ENCODE data around the gene NFIC.
"Not testable (repeated sequence)": the region's sequence is repeated elsewhere in the genome, so short reads cannot be mapped to it uniquely, and the experiment has no call there.

Gene NFIC

DNA sequence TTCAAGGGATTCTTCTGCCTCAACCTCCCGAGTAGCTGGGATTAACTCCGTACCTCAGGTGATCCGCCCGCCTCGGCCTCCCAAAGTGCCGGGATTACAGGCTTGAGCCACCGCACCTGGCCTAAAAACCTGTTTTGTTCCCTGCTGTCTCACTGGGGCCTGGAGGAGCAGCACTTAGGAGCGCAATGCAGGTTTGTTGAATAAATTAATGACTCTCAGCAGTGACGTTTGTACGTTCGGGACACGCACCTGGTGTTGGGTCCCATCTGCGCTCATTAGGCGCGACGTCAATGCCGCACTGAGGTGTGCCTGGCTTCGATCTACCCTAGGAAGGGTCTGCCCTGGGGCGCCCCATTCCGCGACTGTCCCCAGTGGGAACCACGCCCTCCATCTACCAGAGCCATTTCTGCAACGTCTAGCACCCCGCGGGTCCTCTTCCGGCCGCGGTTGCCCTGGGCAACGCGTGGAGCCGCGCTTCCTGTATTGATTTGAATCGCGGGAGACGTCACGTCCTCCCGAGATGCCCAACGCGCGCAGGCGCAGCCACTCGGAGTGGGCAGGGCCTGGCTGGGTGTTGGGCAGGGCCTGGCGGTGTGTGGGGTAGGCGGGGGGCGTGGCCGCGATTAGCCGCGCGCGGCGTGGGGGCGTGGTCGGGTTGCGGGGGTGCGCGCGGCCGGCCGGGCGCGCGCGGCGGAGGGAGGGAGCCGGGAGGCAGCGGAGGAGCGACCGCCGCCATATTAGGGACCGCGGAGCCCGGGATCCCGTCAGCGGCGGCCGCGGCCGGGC, 139.4 kb downstream of the NFIC start, which contains the start of gene FZR1:
TSS of gene FZR1 (plus strand) at position 714 of the 786 bp plus-strand sequence. CDS start 16,679 bp downstream, outside the sequence.
- Histone ChIP-seq H3K9me3 (ENCODE audit: insufficient read depth, low read length, severe bottlenecking) (no peaks in the 10 kb centered on the region), H3K4me1 (ENCODE audit: insufficient read depth, low read length) (peaks cover 48% of the 10 kb centered on the region), H3K9ac (ENCODE audit: low read depth, low read length) (peak within 1 kb of the TSS; percentile 94), H3K36me3 (ENCODE audit: insufficient read depth, low read length) (peaks cover 31% of the 10 kb centered on the region), H3K27ac (ENCODE audit: low read length) (peak within 1 kb of the TSS; percentile 98), H4K20me1 (ENCODE audit: insufficient read depth, low read length) (peaks cover 35% of the 10 kb centered on the region), H3K79me2 (ENCODE audit: insufficient read depth, low read length) (peaks cover 51% of the 10 kb centered on the region), H3K4me2 (ENCODE audit: insufficient read depth, low read length) (peak within 1 kb of the TSS; percentile 90), H3K4me3 (ENCODE audit: low read depth in 1 of 2, low read length in 2 of 2) (peak within 1 kb of the TSS; percentile 81 to 95), H2AFZ (ENCODE audit: low read depth, low read length) (peak within 1 kb of the TSS; percentile 95), H3K27me3 (ENCODE audit: insufficient read depth, low read length, poor library complexity) (no peaks in the 10 kb centered on the region)
- DNase-seq (peak; percentile 100), ATAC-seq (ENCODE audit: insufficient read depth, low read depth) (peak; percentile 90)
- TF ChIP-seq, protein P1, sequence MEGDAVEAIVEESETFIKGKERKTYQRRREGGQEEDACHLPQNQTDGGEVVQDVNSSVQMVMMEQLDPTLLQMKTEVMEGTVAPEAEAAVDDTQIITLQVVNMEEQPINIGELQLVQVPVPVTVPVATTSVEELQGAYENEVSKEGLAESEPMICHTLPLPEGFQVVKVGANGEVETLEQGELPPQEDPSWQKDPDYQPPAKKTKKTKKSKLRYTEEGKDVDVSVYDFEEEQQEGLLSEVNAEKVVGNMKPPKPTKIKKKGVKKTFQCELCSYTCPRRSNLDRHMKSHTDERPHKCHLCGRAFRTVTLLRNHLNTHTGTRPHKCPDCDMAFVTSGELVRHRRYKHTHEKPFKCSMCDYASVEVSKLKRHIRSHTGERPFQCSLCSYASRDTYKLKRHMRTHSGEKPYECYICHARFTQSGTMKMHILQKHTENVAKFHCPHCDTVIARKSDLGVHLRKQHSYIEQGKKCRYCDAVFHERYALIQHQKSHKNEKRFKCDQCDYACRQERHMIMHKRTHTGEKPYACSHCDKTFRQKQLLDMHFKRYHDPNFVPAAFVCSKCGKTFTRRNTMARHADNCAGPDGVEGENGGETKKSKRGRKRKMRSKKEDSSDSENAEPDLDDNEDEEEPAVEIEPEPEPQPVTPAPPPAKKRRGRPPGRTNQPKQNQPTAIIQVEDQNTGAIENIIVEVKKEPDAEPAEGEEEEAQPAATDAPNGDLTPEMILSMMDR (IDR thresholded peaks at IDR 0.05; ENCODE audit: borderline replicate concordance, extremely low read depth, low read length, poor library complexity, severe bottlenecking) = peak; percentile 18
- TF ChIP-seq EZH2 (IDR thresholded peaks at IDR 0.05; ENCODE audit: borderline replicate concordance, low read depth, low read length, severe bottlenecking) = no peak

GRCh38 chr19:3506384-3507340, 140.3 kb downstream of the NFIC start:
- DNase-seq (peak; percentile 47), ATAC-seq (ENCODE audit: insufficient read depth, low read depth) (no peak)
- Histone ChIP-seq H3K4me2 (ENCODE audit: insufficient read depth, low read length) (peak overlapping the region; percentile 90), H3K4me1 (ENCODE audit: insufficient read depth, low read length) (peaks cover 40% of the 10 kb centered on the region), H3K4me3 (ENCODE audit: low read depth in 1 of 2, low read length in 2 of 2) (peak overlapping the region; percentile 81 to 95), H2AFZ (ENCODE audit: low read depth, low read length) (peak overlapping the region; percentile 66), H3K36me3 (ENCODE audit: insufficient read depth, low read length) (peaks cover 40% of the 10 kb centered on the region), H3K27me3 (ENCODE audit: insufficient read depth, low read length, poor library complexity) (no peaks in the 10 kb centered on the region), H3K9ac (ENCODE audit: low read depth, low read length) (peak overlapping the region; percentile 94), H4K20me1 (ENCODE audit: insufficient read depth, low read length) (peaks cover 44% of the 10 kb centered on the region), H3K9me3 (ENCODE audit: insufficient read depth, low read length, severe bottlenecking) (no peaks in the 10 kb centered on the region), H3K27ac (ENCODE audit: low read length) (peak overlapping the region; percentile 71), H3K79me2 (ENCODE audit: insufficient read depth, low read length) (peaks cover 60% of the 10 kb centered on the region)
- TF ChIP-seq, protein P1 (IDR thresholded peaks at IDR 0.05; ENCODE audit: borderline replicate concordance, extremely low read depth, low read length, poor library complexity, severe bottlenecking) = no peak
- TF ChIP-seq EZH2 (IDR thresholded peaks at IDR 0.05; ENCODE audit: borderline replicate concordance, low read depth, low read length, severe bottlenecking) = no peak

- H3K27ac ChIP-seq (ENCODE audit: low read length) = peak overlapping the region; percentile 71; the same call in 1 of the 2 replicates
- no peak for ATAC-seq (ENCODE audit: insufficient read depth, low read depth)
Observed at GRCh38 chr19:3507371-3508120, 141.2 kb downstream of the NFIC start.

DNA sequence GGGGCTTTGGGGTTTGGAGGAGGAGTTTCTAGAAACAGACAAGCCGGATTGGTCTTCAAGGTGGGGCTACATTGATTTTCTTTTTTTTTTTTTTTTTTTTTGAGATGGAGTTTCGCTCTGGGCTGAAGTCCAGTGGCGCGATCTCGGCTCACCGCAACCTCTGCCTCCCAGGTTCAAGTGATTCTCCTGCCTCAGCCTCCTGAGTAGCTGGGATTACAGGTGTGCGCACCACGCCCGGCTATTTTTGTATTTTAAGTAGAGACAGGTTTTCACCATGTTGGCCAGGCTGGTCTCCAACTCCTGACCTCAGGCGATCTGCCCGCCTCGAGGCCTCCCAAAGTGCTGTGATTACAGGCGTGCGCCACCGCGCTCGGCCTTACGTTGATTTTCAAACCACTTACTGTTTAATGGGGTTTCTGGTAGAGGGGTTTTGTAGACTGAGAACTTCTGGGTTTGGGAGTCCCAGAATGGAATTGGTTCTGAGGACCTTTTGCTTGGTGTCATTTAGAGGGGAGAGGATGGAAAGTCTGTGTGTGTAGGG, 141.8 kb downstream of the NFIC start:
- H3K36me3 ChIP-seq (ENCODE audit: insufficient read depth, low read length) = peaks cover 54% of the 10 kb centered on the region
- not testable (repeated sequence) for ATAC-seq (ENCODE audit: insufficient read depth, low read depth); H3K27ac ChIP-seq (ENCODE audit: low read length); H3K4me3 ChIP-seq (ENCODE audit: low read depth in 1 of 2, low read length in 2 of 2); H3K9me3 ChIP-seq (ENCODE audit: insufficient read depth, low read length, severe bottlenecking); H2AFZ ChIP-seq (ENCODE audit: low read depth, low read length); H3K27me3 ChIP-seq (ENCODE audit: insufficient read depth, low read length, poor library complexity); H3K9ac ChIP-seq (ENCODE audit: low read depth, low read length); DNase-seq
- peaks cover 41% of the 10 kb centered on the region for H3K4me1 ChIP-seq (ENCODE audit: insufficient read depth, low read length)
- peaks cover 75% of the 10 kb centered on the region for H3K79me2 ChIP-seq (ENCODE audit: insufficient read depth, low read length)
- peak overlapping the region; percentile 90; the same call in 1 of the 2 replicates for H3K4me2 ChIP-seq (ENCODE audit: insufficient read depth, low read length)
- peaks cover 59% of the 10 kb centered on the region for H4K20me1 ChIP-seq (ENCODE audit: insufficient read depth, low read length)

More at GRCh38 chr19:3507371-3508120, 141.2 kb downstream of the NFIC start:
- H3K4me2 ChIP-seq (ENCODE audit: insufficient read depth, low read length) = peak overlapping the region; percentile 90
- peak overlapping the region; percentile 81 to 95; a peak in 3 of 4 replicates for H3K4me3 ChIP-seq (ENCODE audit: low read depth in 1 of 2, low read length in 2 of 2)
- peak overlapping the region; percentile 94 for H3K9ac ChIP-seq (ENCODE audit: low read depth, low read length)
- peaks cover 40% of the 10 kb centered on the region for H3K4me1 ChIP-seq (ENCODE audit: insufficient read depth, low read length)
- H3K79me2 ChIP-seq (ENCODE audit: insufficient read depth, low read length) = peaks cover 69% of the 10 kb centered on the region
- H3K36me3 ChIP-seq (ENCODE audit: insufficient read depth, low read length) = peaks cover 48% of the 10 kb centered on the region
- H2AFZ ChIP-seq (ENCODE audit: low read depth, low read length) = no peak overlapping the region
- DNase-seq = peak; percentile 33
- peaks cover 52% of the 10 kb centered on the region for H4K20me1 ChIP-seq (ENCODE audit: insufficient read depth, low read length)
- no peaks in the 10 kb centered on the region for H3K9me3 ChIP-seq (ENCODE audit: insufficient read depth, low read length, severe bottlenecking)
- H3K27me3 ChIP-seq (ENCODE audit: insufficient read depth, low read length, poor library complexity) = no peaks in the 10 kb centered on the region
- no peak for TF ChIP-seq EZH2 (IDR thresholded peaks at IDR 0.05; ENCODE audit: borderline replicate concordance, low read depth, low read length, severe bottlenecking)
- TF ChIP-seq, protein P1 (IDR thresholded peaks at IDR 0.05; ENCODE audit: borderline replicate concordance, extremely low read depth, low read length, poor library complexity, severe bottlenecking) = no peak

Data from DND-41 (cell line).